ENCODE measurements around the gene MBOAT2. TPM values are rescaled to one million over a fixed set of nuclear protein-coding genes. Genes with fewer than 3 reads are reported as not detected.
"Not testable (repeated sequence)": the region's sequence is repeated elsewhere in the genome, so short reads cannot be mapped to it uniquely, and the experiment has no call there.

MBOAT2 gene
- total RNA-seq, 1 donor from 2014 or later: 72.5 TPM

DNA sequence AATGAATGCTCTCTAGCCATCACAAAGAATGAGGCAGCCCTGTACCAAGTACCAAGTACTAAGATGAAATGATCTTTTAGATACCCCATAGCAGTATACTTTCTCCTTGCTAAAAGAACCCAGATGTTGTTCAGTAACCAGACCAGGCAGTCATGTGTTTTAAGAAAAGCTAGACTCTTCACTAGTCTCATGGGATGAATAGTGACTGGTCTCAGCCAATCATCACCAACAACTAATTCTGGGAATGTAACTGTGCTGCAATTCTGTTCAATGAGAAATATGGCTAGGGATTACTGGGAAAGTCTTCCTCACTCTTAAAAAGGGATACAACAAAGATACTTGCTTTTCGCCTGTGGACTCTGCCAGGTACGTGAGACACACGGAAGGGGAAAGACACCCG lies 29.5 kb downstream of the MBOAT2 start:
- Mint-ChIP-seq H3K9me3 (ENCODE audit: unreplicated experiment) (no peaks in the 10 kb centered on the region), H3K4me1 (ENCODE audit: low read depth, unreplicated experiment) (peaks cover 7% of the 10 kb centered on the region), H3K27ac (ENCODE audit: unreplicated experiment) (no peak overlapping the region), H3K36me3 (ENCODE audit: unreplicated experiment) (no peaks in the 10 kb centered on the region), H3K4me3 (ENCODE audit: unreplicated experiment) (no peak overlapping the region), H3K27me3 (ENCODE audit: unreplicated experiment) (no peaks in the 10 kb centered on the region)
- TF ChIP-seq, protein P1, sequence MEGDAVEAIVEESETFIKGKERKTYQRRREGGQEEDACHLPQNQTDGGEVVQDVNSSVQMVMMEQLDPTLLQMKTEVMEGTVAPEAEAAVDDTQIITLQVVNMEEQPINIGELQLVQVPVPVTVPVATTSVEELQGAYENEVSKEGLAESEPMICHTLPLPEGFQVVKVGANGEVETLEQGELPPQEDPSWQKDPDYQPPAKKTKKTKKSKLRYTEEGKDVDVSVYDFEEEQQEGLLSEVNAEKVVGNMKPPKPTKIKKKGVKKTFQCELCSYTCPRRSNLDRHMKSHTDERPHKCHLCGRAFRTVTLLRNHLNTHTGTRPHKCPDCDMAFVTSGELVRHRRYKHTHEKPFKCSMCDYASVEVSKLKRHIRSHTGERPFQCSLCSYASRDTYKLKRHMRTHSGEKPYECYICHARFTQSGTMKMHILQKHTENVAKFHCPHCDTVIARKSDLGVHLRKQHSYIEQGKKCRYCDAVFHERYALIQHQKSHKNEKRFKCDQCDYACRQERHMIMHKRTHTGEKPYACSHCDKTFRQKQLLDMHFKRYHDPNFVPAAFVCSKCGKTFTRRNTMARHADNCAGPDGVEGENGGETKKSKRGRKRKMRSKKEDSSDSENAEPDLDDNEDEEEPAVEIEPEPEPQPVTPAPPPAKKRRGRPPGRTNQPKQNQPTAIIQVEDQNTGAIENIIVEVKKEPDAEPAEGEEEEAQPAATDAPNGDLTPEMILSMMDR (IDR thresholded peaks at IDR 0.05; ENCODE audit: partially characterized antibody, unreplicated experiment): no peak
- no peak for DNase-seq

- H3K4me1 Mint-ChIP-seq (ENCODE audit: low read depth, unreplicated experiment); H3K27me3 Mint-ChIP-seq (ENCODE audit: unreplicated experiment); H3K4me3 Mint-ChIP-seq (ENCODE audit: unreplicated experiment); DNase-seq; H3K27ac Mint-ChIP-seq (ENCODE audit: unreplicated experiment); H3K36me3 Mint-ChIP-seq (ENCODE audit: unreplicated experiment); H3K9me3 Mint-ChIP-seq (ENCODE audit: unreplicated experiment): not testable (repeated sequence)
Observed at GRCh38 chr2:8973017-8973416, 30.5 kb downstream of the MBOAT2 start.

- not testable (repeated sequence) for H3K27ac Mint-ChIP-seq (ENCODE audit: unreplicated experiment); H3K36me3 Mint-ChIP-seq (ENCODE audit: unreplicated experiment); H3K9me3 Mint-ChIP-seq (ENCODE audit: unreplicated experiment); H3K27me3 Mint-ChIP-seq (ENCODE audit: unreplicated experiment); DNase-seq; H3K4me1 Mint-ChIP-seq (ENCODE audit: low read depth, unreplicated experiment); H3K4me3 Mint-ChIP-seq (ENCODE audit: unreplicated experiment)
Observed at GRCh38 chr2:8972535-8972934, 30.9 kb downstream of the MBOAT2 start.

- H3K9me3 Mint-ChIP-seq (ENCODE audit: unreplicated experiment); H3K27ac Mint-ChIP-seq (ENCODE audit: unreplicated experiment); H3K4me1 Mint-ChIP-seq (ENCODE audit: low read depth, unreplicated experiment); DNase-seq; H3K27me3 Mint-ChIP-seq (ENCODE audit: unreplicated experiment); H3K4me3 Mint-ChIP-seq (ENCODE audit: unreplicated experiment): not testable (repeated sequence)
- H3K36me3 Mint-ChIP-seq (ENCODE audit: unreplicated experiment): peaks cover 11% of the 10 kb centered on the region
Observed at GRCh38 chr2:8969348-8969747, 34.1 kb downstream of the MBOAT2 start.

DNA sequence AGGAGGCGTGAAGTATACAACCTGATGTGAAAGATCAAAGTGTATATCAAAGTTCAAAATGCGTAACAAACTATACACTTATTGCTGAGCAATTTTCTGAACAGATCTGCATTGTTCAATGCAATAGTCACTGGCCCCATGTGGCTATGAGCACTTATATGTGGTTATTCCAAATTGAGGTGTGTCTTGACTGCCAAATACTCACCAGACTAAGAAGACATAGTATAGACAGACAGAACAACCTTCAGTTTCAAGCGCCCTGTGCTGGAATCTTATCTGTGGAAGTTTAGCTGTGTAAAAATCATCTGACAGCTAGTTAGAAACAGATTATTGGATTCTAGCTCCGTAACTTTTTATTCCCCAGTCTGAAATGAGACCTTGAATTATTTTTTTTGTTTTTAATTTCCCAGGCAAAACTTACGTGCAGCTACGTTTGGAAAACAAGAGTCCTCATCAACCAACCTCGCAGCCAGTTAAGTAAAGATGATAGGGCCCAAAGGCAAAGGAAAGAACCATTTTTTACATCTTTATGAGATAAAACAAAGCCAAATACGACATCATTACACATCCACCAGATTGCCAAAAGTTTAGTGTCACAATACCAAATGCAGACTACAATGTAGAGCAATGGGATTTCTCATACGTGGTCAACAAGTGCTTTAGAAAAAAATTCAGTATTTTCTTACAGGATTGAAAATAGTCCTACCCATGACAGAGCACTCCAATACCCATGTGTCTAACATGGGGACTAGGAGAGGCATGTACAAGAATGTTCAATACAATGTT lies 37.2 kb downstream of the MBOAT2 start:
- Mint-ChIP-seq H3K4me1 (ENCODE audit: low read depth, unreplicated experiment) (no peaks in the 10 kb centered on the region), H3K4me3 (ENCODE audit: unreplicated experiment) (no peak overlapping the region), H3K27me3 (ENCODE audit: unreplicated experiment) (no peaks in the 10 kb centered on the region), H3K9me3 (ENCODE audit: unreplicated experiment) (no peaks in the 10 kb centered on the region), H3K36me3 (ENCODE audit: unreplicated experiment) (peaks cover 11% of the 10 kb centered on the region), H3K27ac (ENCODE audit: unreplicated experiment) (no peak overlapping the region)
- DNase-seq: no peak
- TF ChIP-seq, protein P1 (IDR thresholded peaks at IDR 0.05; ENCODE audit: partially characterized antibody, unreplicated experiment): no peak

- no peaks in the 10 kb centered on the region for H3K4me1 Mint-ChIP-seq (ENCODE audit: low read depth, unreplicated experiment)
- no peak overlapping the region for H3K27ac Mint-ChIP-seq (ENCODE audit: unreplicated experiment)
- TF ChIP-seq, protein P1 (IDR thresholded peaks at IDR 0.05; ENCODE audit: partially characterized antibody, unreplicated experiment): no peak
Observed at GRCh38 chr2:8965216-8965969, 38.1 kb downstream of the MBOAT2 start.

More at GRCh38 chr2:8965216-8965969, 38.1 kb downstream of the MBOAT2 start:
- DNase-seq: no peak
- Mint-ChIP-seq H3K27me3 (ENCODE audit: unreplicated experiment) (no peaks in the 10 kb centered on the region), H3K36me3 (ENCODE audit: unreplicated experiment) (peaks cover 11% of the 10 kb centered on the region), H3K4me3 (ENCODE audit: unreplicated experiment) (no peak overlapping the region), H3K9me3 (ENCODE audit: unreplicated experiment) (no peaks in the 10 kb centered on the region)
